G401.6 (cell line): ENCODE results near the gene TFCP2L1.
"Not testable (repeated sequence)": the region's sequence is repeated elsewhere in the genome, so short reads cannot be mapped to it uniquely, and the experiment has no call there.

ENCODE experiments used
- FAIRE-seq: peaks from 2 replicates; lab custom pipeline; 2012; peaks lifted over from hg19 to GRCh38; lab: Jason Lieb, UNC

The TFCP2L1 gene

DNA sequence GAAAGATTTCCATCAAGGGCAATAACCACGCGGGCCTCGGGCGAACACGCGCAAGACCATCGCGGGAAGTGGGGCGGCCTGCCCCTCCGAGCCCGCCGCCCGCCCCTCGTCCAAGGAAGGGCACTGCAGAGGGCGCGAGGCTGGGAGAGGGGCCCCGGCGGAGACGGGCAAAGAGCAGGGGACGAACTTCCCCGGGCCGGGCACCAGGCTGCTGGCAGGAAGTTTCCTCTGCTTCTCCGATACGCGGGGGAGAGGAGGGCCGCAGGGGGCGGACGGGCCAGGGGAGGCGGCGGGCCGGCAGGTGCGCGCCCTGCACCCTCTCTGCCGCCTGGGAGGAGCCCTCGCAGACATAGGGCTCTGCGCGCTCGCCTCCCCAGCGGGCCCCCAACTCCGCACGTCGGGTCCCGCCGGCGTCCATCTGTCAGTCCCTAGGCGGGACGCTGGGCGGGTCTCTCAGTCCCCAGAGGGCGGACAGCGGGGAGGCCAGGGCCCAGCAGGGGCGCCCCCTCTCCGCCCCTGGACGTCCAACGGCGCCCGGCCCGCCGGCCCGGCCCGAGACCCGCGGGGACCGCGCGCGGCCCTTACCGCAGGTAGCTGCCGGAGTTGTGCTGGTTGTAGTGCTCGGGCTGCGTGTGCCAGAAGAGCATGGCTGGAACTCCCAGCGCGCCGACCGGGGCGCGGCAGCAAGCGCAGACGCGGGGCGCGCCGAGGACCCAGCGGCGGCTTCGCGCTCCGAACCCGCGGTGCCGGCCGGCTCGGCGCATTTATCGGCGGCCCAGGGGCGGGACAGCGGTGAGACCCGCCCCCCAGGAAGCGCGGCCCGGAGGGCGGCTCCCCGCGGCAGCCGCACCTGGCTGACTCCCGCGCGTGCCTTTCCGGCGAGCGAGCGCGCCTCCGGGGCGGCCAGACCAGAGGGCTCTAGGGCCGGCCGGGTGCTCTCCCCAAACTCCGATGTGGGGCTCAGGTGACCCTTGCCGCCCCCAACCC is at the start of gene TFCP2L1:
TFCP2L1 (minus strand) TSS at position 740 of the 987 bp plus-strand sequence; CDS start at position 647, 93 bp downstream.
- FAIRE-seq: no peak

GRCh38 chr2:121333834-121334558 is 49.0 kb upstream of the TFCP2L1 start:
- no peak for FAIRE-seq

GRCh38 chr2:121333231-121333630 is 48.2 kb upstream of the TFCP2L1 start:
- no peak for FAIRE-seq

GRCh38 chr2:121331324-121331723 is 46.3 kb upstream of the TFCP2L1 start:
- FAIRE-seq: not testable (repeated sequence)

DNA sequence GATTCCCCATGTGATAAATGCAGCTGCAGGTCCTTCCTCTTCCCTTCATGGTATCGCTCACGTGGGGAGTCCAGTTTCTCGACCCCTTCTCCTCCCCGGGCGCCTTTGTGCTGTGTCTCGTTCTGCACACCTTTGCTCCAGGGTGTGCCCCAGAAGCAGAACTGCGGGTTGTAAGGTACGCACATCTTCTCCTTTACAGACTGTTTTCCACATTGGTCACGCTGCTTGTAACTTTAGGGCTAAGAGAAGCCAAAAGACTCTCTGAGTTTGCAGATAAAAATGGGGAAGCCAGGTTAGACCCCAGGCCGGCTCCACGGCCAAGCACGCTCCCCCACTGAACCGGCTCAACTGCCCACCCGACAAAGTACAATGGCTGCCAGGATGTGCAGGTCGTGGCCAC is 45.9 kb upstream of the TFCP2L1 start:
- no peak for FAIRE-seq

DNA sequence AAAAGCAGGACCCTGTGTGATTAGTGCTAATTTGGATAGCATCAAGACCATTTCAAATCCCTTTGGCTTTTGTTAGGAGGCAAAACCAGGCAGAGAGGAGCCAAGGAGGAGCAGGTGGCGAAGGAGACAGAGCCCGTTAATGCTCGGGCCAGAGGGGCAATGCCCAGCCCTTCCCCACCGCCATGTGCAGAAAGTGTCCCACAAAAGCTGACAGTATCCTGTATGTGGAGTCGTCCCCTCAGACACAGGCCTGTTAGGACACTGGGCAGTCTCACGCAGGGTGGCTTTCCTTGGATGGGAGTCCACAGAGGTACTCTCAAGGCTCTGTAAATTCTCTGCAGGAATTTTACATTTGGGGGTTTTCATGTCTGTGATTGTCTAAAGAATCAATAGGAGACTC is 44.8 kb upstream of the TFCP2L1 start:
- no peak for FAIRE-seq

- no peak for FAIRE-seq
These were observed 41.6 kb upstream of the TFCP2L1 start for GRCh38 chr2:121326628-121327027.

- no peak for FAIRE-seq
These were observed 39.6 kb upstream of the TFCP2L1 start for GRCh38 chr2:121324601-121325000.

GRCh38 chr2:121321476-121321875 is 36.5 kb upstream of the TFCP2L1 start:
- no peak for FAIRE-seq

- no peak for FAIRE-seq
These were observed 34.9 kb upstream of the TFCP2L1 start for GRCh38 chr2:121319941-121320340.

GRCh38 chr2:121316986-121317385 is 32.0 kb upstream of the TFCP2L1 start:
- FAIRE-seq: no peak

- not testable (repeated sequence) for FAIRE-seq
These were observed 28.7 kb upstream of the TFCP2L1 start for GRCh38 chr2:121313701-121314100.

- FAIRE-seq: no peak
These were observed 24.8 kb upstream of the TFCP2L1 start for GRCh38 chr2:121309801-121310200.

DNA sequence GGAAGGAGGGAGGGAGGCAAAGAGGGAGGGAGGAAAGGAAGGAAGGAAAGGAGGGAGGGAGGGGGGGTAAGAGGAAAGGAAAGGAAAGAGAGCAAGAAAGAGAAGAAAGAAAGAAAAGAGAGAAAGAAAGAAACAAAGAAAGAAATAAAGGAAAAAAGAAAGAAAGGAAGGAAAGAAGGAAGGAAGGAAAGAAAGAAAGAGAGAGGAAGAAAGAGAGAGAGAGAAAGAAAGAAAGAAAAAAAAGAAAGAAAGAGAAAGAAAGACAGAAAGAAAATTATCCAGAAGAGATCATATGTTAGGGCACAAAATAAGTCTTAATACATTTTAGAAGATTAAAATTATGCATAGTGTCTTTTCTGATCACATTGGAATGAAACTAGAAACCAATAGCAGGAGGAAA is 24.3 kb upstream of the TFCP2L1 start:
- no peak for FAIRE-seq

DNA sequence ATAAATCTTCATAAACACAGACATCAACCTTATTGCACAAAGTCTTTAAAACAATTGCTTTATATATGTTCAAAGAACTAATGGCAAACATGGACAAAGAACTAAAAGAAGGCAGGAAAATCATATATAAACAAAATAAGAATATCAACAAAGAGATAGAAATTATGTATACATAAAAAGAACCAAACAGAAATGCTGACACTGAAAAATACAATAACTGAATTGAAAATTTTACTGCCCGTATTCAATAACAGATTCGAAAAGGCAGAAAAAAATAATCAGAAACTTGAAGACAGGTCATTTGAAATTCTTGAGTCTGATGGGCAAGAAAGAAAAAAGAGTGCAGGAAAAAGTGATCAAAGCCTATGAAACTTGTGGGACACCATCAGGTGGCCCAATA is 22.0 kb upstream of the TFCP2L1 start:
- FAIRE-seq: no peak

DNA sequence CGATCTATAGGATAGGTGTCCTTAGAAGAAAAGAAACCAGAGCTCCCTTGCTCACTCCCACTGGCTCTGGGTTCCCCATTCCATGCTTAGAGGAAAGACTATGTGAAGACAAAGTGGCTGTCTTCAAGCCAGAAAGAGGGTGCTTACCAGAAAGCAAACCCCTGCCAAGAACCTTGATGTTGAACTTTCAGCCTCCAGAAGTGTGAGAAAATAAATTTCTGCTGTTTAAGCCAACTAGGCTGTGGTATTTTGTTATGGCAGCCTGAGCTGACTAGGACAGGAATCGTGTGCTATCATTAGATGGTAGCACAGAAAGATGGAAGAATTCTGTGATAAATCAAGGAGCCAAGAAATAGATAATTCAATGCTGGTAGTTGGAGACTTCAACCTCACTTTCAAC is 19.9 kb upstream of the TFCP2L1 start:
- FAIRE-seq: no peak

DNA sequence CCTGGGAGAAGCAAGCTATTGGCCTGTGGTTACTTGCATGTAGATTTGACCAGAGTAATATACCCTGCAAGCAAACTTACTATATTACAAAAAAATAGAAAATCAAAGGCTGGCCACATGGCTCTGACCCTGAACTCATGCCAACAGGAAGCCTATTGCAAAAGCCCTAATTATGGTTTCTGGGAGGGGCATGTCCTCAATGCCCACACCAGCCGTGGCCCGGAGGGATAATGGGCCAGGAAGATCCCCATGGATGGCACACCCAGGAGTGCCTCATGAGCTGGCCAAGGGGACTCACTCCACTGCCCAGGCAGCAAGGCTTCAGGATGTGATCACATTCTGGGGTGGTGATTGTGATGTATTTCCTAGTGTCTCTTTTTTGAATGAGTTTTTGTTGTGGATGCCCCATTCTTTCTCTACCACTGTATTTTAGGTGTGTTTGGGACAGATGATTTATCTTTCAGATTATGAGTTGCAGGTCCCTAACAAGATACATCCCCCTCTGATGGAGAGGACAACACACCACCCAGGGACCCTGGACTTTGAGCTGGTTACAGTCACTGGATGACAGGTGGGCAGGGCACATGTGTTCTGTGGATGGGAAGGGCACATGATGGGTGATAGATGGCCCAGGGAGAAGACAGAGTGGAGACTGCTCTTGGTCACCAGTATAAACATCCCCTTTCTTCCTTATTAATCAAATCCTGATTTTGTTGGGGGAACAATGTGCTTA is 18.7 kb upstream of the TFCP2L1 start:
- no peak for FAIRE-seq

DNA sequence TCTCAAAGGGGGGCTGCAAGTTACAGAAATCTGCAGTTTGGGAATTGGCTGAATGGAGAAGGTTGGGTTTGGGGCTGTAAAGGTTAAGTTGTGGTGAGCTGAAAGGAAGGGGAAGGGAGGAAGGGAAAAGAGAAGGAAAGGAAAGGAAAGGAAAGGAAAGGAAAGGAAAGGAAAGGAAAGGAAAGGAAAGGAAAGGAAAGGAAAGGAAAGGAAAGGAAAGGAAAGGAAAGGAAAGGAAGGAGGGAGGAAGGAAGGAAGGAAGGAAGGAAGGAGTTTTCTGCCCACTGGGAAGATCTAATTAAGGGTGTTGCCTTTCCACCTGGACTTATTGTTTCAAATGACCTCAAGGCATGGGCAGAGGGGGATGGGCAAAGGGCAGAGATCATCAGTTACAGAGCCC is 16.2 kb upstream of the TFCP2L1 start:
- FAIRE-seq: not testable (repeated sequence)

DNA sequence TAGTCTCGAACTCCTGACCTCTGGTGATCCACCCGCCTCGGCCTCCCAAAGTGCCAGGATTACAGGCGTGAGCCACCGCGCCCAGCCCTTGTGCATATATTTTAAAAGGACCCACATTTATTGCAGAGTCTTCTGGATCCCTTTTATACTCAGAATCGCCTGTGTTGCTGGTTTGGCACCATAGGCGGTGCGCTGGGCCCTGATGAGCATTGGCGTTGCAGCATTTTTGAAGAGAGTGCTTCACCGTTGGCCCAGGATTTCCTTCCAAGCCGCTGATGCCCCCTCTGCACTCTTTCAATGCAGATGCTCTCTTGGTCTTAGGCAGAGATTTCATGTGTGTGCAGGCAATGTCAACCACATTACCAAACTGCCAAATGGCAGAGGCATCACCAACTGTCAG is 13.5 kb upstream of the TFCP2L1 start:
- FAIRE-seq: no peak

GRCh38 chr2:121297866-121298265 is 12.9 kb upstream of the TFCP2L1 start:
- FAIRE-seq: not testable (repeated sequence)

GRCh38 chr2:121297217-121297830 is 12.3 kb upstream of the TFCP2L1 start:
- FAIRE-seq: no peak
